DOHH2 (cell line): ENCODE data around the gene ETS2.

Experiments
- H3F3A ChIP-seq: fragments of 200-600 bp; sonication (generic), shearing (Covaris generic); 2 replicates; pipeline ENCODE4 v1.6.0; 2016; ENCODE audit warnings: antibody characterized with exemption, mild to moderate bottlenecking; ENCODE audit not compliant: control insufficient read depth, insufficient read depth
- H3K27ac ChIP-seq: fragments of 200-600 bp; sonication (generic); 2 replicates; pipeline ENCODE4 v1.5.1; 2014; ENCODE audit warnings: low read depth, mild to moderate bottlenecking, low read length, moderate library complexity
- H3K27me3 ChIP-seq: fragments of 200-600 bp; sonication (generic); 2 replicates; pipeline ENCODE4 v1.6.1; 2014; ENCODE audit warnings: mild to moderate bottlenecking, low read length, mixed read lengths; ENCODE audit not compliant: control insufficient read depth
- H3K36me3 ChIP-seq: fragments of 200-600 bp; sonication (generic); 2 replicates; pipeline ENCODE4 v1.6.1; 2014; ENCODE audit warnings: mild to moderate bottlenecking, low read length, moderate library complexity, mixed read lengths; ENCODE audit not compliant: control insufficient read depth
- H3K4me1 ChIP-seq: fragments of 200-600 bp; sonication (generic); 2 replicates; pipeline ENCODE4 v1.6.1; 2014; ENCODE audit warnings: mild to moderate bottlenecking, low read length, mixed read lengths; ENCODE audit not compliant: control insufficient read depth
- H3K4me2 ChIP-seq: fragments of 200-600 bp; sonication (generic); 2 replicates; pipeline ENCODE4 v1.6.0; 2014; ENCODE audit warnings: mild to moderate bottlenecking, low read length, moderate library complexity
- H3K4me3 ChIP-seq: fragments of 200-600 bp; sonication (generic); 2 replicates; pipeline ENCODE4 v1.5.1; 2014; ENCODE audit warnings: mild to moderate bottlenecking, low read length, mixed read lengths
- H3K79me2 ChIP-seq: fragments of 200-600 bp; sonication (generic); 2 replicates; pipeline ENCODE4 v1.6.1; 2014; ENCODE audit warnings: mild to moderate bottlenecking, low read length, mixed read lengths; ENCODE audit not compliant: control insufficient read depth
- H3K9me2 ChIP-seq: fragments of 200-600 bp; sonication (generic); replicated peaks from 2 replicates; pipeline ENCODE4 v1.6.1; 2014; ENCODE audit warnings: mild to moderate bottlenecking, low read length, mixed read lengths; ENCODE audit not compliant: control insufficient read depth
- H3K9me3 ChIP-seq: fragments of 200-600 bp; sonication (generic); 2 replicates; pipeline ENCODE4 v1.6.1; 2014; ENCODE audit warnings: antibody characterized with exemption, low read length, mixed read lengths; ENCODE audit not compliant: control insufficient read depth, insufficient read depth
- H4K20me1 ChIP-seq: fragments of 200-600 bp; sonication (generic); 2 replicates; pipeline ENCODE4 v1.6.0; 2014; ENCODE audit warnings: low read depth, mild to moderate bottlenecking, antibody characterized with exemption, low read length, moderate library complexity; ENCODE audit not compliant: control insufficient read depth, insufficient read depth
- CTCF ChIP-seq: fragments of 200-600 bp; sonication (generic); IDR thresholded peaks from one replicate; pipeline ENCODE4 v1.5.1; 2014; ENCODE audit warnings: antibody characterized with exemption, mild to moderate bottlenecking, low read depth, low read length; ENCODE audit not compliant: poor library complexity, severe bottlenecking
- EZH2phosphoT487 ChIP-seq: fragments of 200-600 bp; sonication (generic); IDR thresholded peaks from 2 replicates; pipeline ENCODE4 v1.6.1; 2017; ENCODE audit warnings: borderline replicate concordance, mild to moderate bottlenecking, antibody characterized with exemption, low read length, moderate library complexity, mixed read lengths

Gene ETS2

GRCh38 chr21:38823737-38824123, 18.0 kb downstream of the ETS2 start:
- Histone ChIP-seq H3K79me2 (no peaks in the 10 kb centered on the region), H4K20me1 (no peaks in the 10 kb centered on the region), H3K4me3 (no peak overlapping the region), H3K27ac (no peak overlapping the region), H3F3A (peaks cover 35% of the 10 kb centered on the region), H3K9me2 (no peaks in the 10 kb centered on the region), H3K27me3 (no peaks in the 10 kb centered on the region), H3K4me1 (peaks cover 7% of the 10 kb centered on the region), H3K9me3 (peaks cover 12% of the 10 kb centered on the region; the same call in 1 of the 2 replicates), H3K36me3 (peaks cover 69% of the 10 kb centered on the region), H3K4me2 (no peak overlapping the region)
- TF ChIP-seq EZH2phosphoT487 (no peak), CTCF (no peak)

GRCh38 chr21:38824124-38824822, 18.5 kb downstream of the ETS2 start:
- Histone ChIP-seq H3F3A (peaks cover 35% of the 10 kb centered on the region), H3K27ac (no peak overlapping the region), H3K4me3 (no peak overlapping the region), H3K4me1 (peaks cover 7% of the 10 kb centered on the region), H3K36me3 (peaks cover 64% of the 10 kb centered on the region), H3K27me3 (no peaks in the 10 kb centered on the region), H3K4me2 (no peak overlapping the region), H4K20me1 (no peaks in the 10 kb centered on the region), H3K9me3 (peaks cover 12% of the 10 kb centered on the region; the same call in 1 of the 2 replicates), H3K79me2 (no peaks in the 10 kb centered on the region), H3K9me2 (no peaks in the 10 kb centered on the region)
- no peak for TF ChIP-seq CTCF
- no peak for TF ChIP-seq EZH2phosphoT487

- no peak overlapping the region for H3K27ac ChIP-seq
- no peak for TF ChIP-seq EZH2phosphoT487
- TF ChIP-seq CTCF, result no peak
Observed at GRCh38 chr21:38825269-38825668, 19.5 kb downstream of the ETS2 start.

More at GRCh38 chr21:38825269-38825668, 19.5 kb downstream of the ETS2 start:
- H3K4me2 ChIP-seq, result no peak overlapping the region
- H3K79me2 ChIP-seq, result no peaks in the 10 kb centered on the region
- H3K4me1 ChIP-seq, result peaks cover 7% of the 10 kb centered on the region
- H3K9me3 ChIP-seq, result peaks cover 12% of the 10 kb centered on the region; the same call in 1 of the 2 replicates
- H3K4me3 ChIP-seq, result no peak overlapping the region
- peaks cover 54% of the 10 kb centered on the region for H3K36me3 ChIP-seq
- H3K9me2 ChIP-seq, result no peaks in the 10 kb centered on the region
- H3K27me3 ChIP-seq, result no peaks in the 10 kb centered on the region
- H4K20me1 ChIP-seq, result no peaks in the 10 kb centered on the region
- H3F3A ChIP-seq, result peaks cover 35% of the 10 kb centered on the region
